Naive thymus-derived CD4-positive, alpha-beta T cell (primary cell): Measurements from ENCODE around the gene COPS4. TPM values are rescaled to one million over a fixed set of nuclear protein-coding genes. Genes with fewer than 3 reads are reported as not detected.
"Not testable (repeated sequence)": the region's sequence is repeated elsewhere in the genome, so short reads cannot be mapped to it uniquely, and the experiment has no call there.

Experiments used
- ATAC-seq: fragments of 150-1000 bp; cut with Tn5 transposase; 2 replicates; pipeline ENCODE4 v1.10.0; 2021; ENCODE audit warnings: mild to moderate bottlenecking, moderate library complexity
- CTCF ChIA-PET: fragments of 350-600 bp; sonication (Branson Sonifier 250); formaldehyde crosslinking; loops from one replicate; lab custom pipeline; 2021; ENCODE audit warnings: antibody characterized with exemption; lab: Charles Lee
- POLR2A ChIA-PET: fragments of 350-600 bp; sonication (Branson Sonifier 250); formaldehyde crosslinking; loops from one replicate; lab custom pipeline; 2021; ENCODE audit warnings: antibody characterized with exemption, inconsistent platforms; lab: Charles Lee
- DNase-seq, 9 donors: peaks; one replicate each; pipeline versions ENCODE4 v3.0.0 to v3.0.0-alpha.2; 2020 to 2022; ENCODE audit warnings: mixed read lengths in 1 of 9
- H3K27ac ChIP-seq: one replicate; pipeline ENCODE4 v1.7.0; 2013; ENCODE audit warnings: mild to moderate bottlenecking, low read depth, low read length, moderate library complexity
- H3K27me3 ChIP-seq, 2 donors: one replicate each; pipeline ENCODE4 v1.7.0; 2013; ENCODE audit warnings: low read length in 2 of 2, mild to moderate bottlenecking in 2 of 2, moderate library complexity in 2 of 2; ENCODE audit not compliant: control insufficient read depth in 2 of 2, insufficient read depth in 2 of 2
- H3K36me3 ChIP-seq, 3 experiments: 1 replicate in 2 of 3; 2 replicates in 1 of 3; pipeline ENCODE4 v1.7.0; 2013; ENCODE audit warnings: low read length in 3 of 3, mild to moderate bottlenecking in 3 of 3, moderate library complexity in 1 of 3; ENCODE audit not compliant: insufficient read depth in 3 of 3, control insufficient read depth in 2 of 3
- H3K4me1 ChIP-seq, 2 donors: one replicate each; pipeline ENCODE4 v1.7.0; 2013; ENCODE audit warnings: low read length in 2 of 2, mild to moderate bottlenecking in 2 of 2, moderate library complexity in 1 of 2; ENCODE audit not compliant: control insufficient read depth in 2 of 2, insufficient read depth in 2 of 2
- H3K4me3 ChIP-seq: 2 replicates; pipeline ENCODE4 v1.7.0; 2013; ENCODE audit warnings: mild to moderate bottlenecking, low read length
- H3K9me3 ChIP-seq, 3 experiments: 1 replicate in 2 of 3; 2 replicates in 1 of 3; pipeline ENCODE4 v1.7.0; 2013; ENCODE audit warnings: low read length in 3 of 3; ENCODE audit not compliant: control insufficient read depth in 2 of 3
- H3K27ac Mint-ChIP-seq, 9 donors: one replicate each; pipeline ENCODE4 v1.8.0; 2020 to 2022; ENCODE audit warnings: mixed read lengths in 9 of 9, mild to moderate bottlenecking in 8 of 9, moderate library complexity in 5 of 9, inconsistent platforms in 2 of 9
- H3K27me3 Mint-ChIP-seq, 5 donors: one replicate each; pipeline ENCODE4 v1.8.0; 2021 to 2022; ENCODE audit warnings: mixed read lengths in 5 of 5, mild to moderate bottlenecking in 1 of 5
- H3K36me3 Mint-ChIP-seq, 5 donors: one replicate each; pipeline ENCODE4 v1.8.0; 2020 to 2022; ENCODE audit warnings: mixed read lengths in 5 of 5, mild to moderate bottlenecking in 3 of 5, inconsistent platforms in 1 of 5
- H3K4me1 Mint-ChIP-seq, 7 donors: one replicate each; pipeline ENCODE4 v1.8.0; 2020 to 2022; ENCODE audit warnings: mixed read lengths in 7 of 7, mild to moderate bottlenecking in 3 of 7, inconsistent platforms in 1 of 7
- H3K4me3 Mint-ChIP-seq, 10 donors: one replicate each; pipeline ENCODE4 v1.8.0; 2020 to 2022; ENCODE audit warnings: mild to moderate bottlenecking in 10 of 10, mixed read lengths in 10 of 10, moderate library complexity in 6 of 10, inconsistent platforms in 2 of 10
- H3K9me3 Mint-ChIP-seq, 11 donors: one replicate each; pipeline ENCODE4 v1.8.0; 2020 to 2022; ENCODE audit warnings: mixed read lengths in 11 of 11, mild to moderate bottlenecking in 4 of 11, inconsistent platforms in 1 of 11, moderate library complexity in 1 of 11
- intact Hi-C, 2 donors: fragments of 100-400 bp; cut with micrococcal nuclease; formaldehyde crosslinking; loops; one replicate each; pipeline ENCODE4 v1.15.1; 2023
- polyA plus RNA-seq, 2 donors: library from polyadenylated mRNA; unstranded; fragments of 300-500 nt; fragmentation: Illumina TruSeq; gene quantifications; one replicate each; pipeline ENCODE4 v1.2.3, GENCODE V29; 2021
- total RNA-seq, 6 experiments: library from RNA in 5 of 6; stranded (reverse) in 5 of 6; gene quantifications; 1 replicate in 5 of 6; 2 replicates in 1 of 6; pipeline ENCODE4 v1.2.3 and lab custom pipeline; 2021 to 2026

Gene COPS4
- total and polyA plus RNA-seq, 7 experiments from 2014 or later = 23.5 to 59.7 (median 27.9) TPM

DNA sequence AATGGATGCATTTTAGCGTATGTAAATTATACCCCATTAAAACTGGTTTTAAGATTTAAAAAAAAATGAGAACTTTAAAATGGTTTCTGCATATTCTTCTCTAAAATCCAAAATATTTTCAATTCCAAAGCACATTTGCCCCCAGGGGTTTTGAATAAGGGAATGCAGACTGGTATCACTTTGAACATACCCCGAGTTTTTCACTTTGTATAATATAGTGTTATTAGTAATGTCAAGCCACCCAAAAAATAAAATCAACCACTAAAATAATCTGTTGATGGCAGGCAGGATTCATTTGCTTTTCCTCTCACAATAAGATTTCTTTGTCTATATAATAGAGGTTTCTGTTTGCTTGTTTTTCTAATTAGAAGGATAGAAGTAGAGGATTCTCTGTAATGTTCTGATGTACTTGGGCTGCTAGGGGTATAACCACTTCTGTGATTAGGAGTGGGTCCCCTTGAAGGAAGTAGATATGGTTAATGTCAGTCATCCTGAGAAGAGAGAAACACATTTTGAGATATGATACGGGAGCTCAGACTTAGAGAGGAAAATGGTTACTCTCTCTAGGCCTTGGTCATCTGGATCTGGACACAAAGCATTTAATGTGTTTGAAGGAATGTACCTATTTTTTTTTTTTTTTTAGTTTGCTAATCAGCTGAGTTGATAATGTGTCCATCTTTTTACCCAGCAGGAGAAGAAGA, 15.0 kb upstream of the COPS4 start:
- POLR2A ChIA-PET = no interaction called here

GRCh38 chr4:83022724-83023450, 12.1 kb upstream of the COPS4 start:
- H3K27ac Mint-ChIP-seq = no peak overlapping the region
- Histone ChIP-seq H3K9me3 (no peaks in the 10 kb centered on the region), H3K36me3 (no peaks in the 10 kb centered on the region), H3K4me1 (no peaks in the 10 kb centered on the region), H3K4me3 (no peak overlapping the region), H3K27me3 (no peaks in the 10 kb centered on the region), H3K27ac (no peak overlapping the region)
- ChIA-PET POLR2A (interaction anchor here (1.1 kb wide), 1 partner anchor 8 kb away, joined by 3 read pairs; no protein-coding TSS in a partner anchor), CTCF (no interaction called here)
- DNase-seq (no peak), ATAC-seq (peak; percentile 53)
- H3K9me3 Mint-ChIP-seq = peaks cover 0 to 20% (median 6%) of the 10 kb centered on the region in 11 donors
- no peak overlapping the region for H3K4me3 Mint-ChIP-seq
- H3K36me3 Mint-ChIP-seq = peaks cover 0 to 5% (median 0%) of the 10 kb centered on the region in 5 donors
- H3K27me3 Mint-ChIP-seq = peaks cover 0 to 19% (median 3%) of the 10 kb centered on the region in 5 donors
- H3K4me1 Mint-ChIP-seq = peaks cover 0 to 6% (median 4%) of the 10 kb centered on the region in 7 donors
- intact Hi-C loops = no loop called here

More for the DNA sequence above, 15.0 kb upstream of the COPS4 start:
- Histone ChIP-seq H3K27ac (no peak overlapping the region), H3K36me3 (no peaks in the 10 kb centered on the region), H3K27me3 (no peaks in the 10 kb centered on the region), H3K4me1 (no peaks in the 10 kb centered on the region), H3K9me3 (no peaks in the 10 kb centered on the region), H3K4me3 (no peak overlapping the region)
- Mint-ChIP-seq H3K9me3 (peaks cover 0 to 7% (median 2%) of the 10 kb centered on the region in 11 donors), H3K36me3 (peaks cover 0 to under 1% (median 0%) of the 10 kb centered on the region in 5 donors), H3K27ac (peak overlapping the region in 1 of 9 donors; percentile 56), H3K27me3 (peaks cover 0 to 6% (median 0%) of the 10 kb centered on the region in 5 donors), H3K4me1 (peaks cover 0 to 6% (median 4%) of the 10 kb centered on the region in 7 donors), H3K4me3 (no peak overlapping the region)
- intact Hi-C loops = loop anchor here in 1 of 2 donors (10.0 kb wide), 1 partner anchor 1525 kb away; no protein-coding TSS in a partner anchor
- ATAC-seq (no peak), DNase-seq (no peak)
- CTCF ChIA-PET = interaction anchor here (0.7 kb wide), 1 partner anchor 215 kb away, joined by 5 read pairs; no protein-coding TSS in a partner anchor

- Mint-ChIP-seq H3K9me3 (peaks cover 0 to 20% (median 6%) of the 10 kb centered on the region in 11 donors), H3K27me3 (peaks cover 0 to 23% (median 3%) of the 10 kb centered on the region in 5 donors)
- H3K27ac Mint-ChIP-seq, H3K4me3 Mint-ChIP-seq, H3K4me1 ChIP-seq, H3K27me3 ChIP-seq, H3K27ac ChIP-seq, ATAC-seq, H3K4me1 Mint-ChIP-seq, H3K36me3 Mint-ChIP-seq, H3K36me3 ChIP-seq, POLR2A ChIA-PET, H3K4me3 ChIP-seq, H3K9me3 ChIP-seq, DNase-seq, CTCF ChIA-PET, intact Hi-C loops: not testable (repeated sequence)
Observed at GRCh38 chr4:83023599-83023998, 11.4 kb upstream of the COPS4 start.

GRCh38 chr4:83024233-83024632, 10.8 kb upstream of the COPS4 start:
- H3K4me1 ChIP-seq = no peaks in the 10 kb centered on the region
- no peak overlapping the region for H3K27ac ChIP-seq
- H3K36me3 ChIP-seq = no peaks in the 10 kb centered on the region
- Mint-ChIP-seq H3K27ac (no peak overlapping the region), H3K27me3 (peaks cover 0 to 27% (median 3%) of the 10 kb centered on the region in 5 donors), H3K9me3 (peaks cover 0 to 20% (median 6%) of the 10 kb centered on the region in 11 donors), H3K36me3 (peaks cover 0 to 5% (median 0%) of the 10 kb centered on the region in 5 donors), H3K4me1 (peaks cover 0 to 9% (median 4%) of the 10 kb centered on the region in 7 donors), H3K4me3 (no peak overlapping the region)
- ChIA-PET CTCF (no interaction called here), POLR2A (no interaction called here)
- H3K9me3 ChIP-seq = no peaks in the 10 kb centered on the region
- no peak for DNase-seq
- no peaks in the 10 kb centered on the region for H3K27me3 ChIP-seq
- intact Hi-C loops = no loop called here
- no peak overlapping the region for H3K4me3 ChIP-seq
- ATAC-seq = no peak

DNA sequence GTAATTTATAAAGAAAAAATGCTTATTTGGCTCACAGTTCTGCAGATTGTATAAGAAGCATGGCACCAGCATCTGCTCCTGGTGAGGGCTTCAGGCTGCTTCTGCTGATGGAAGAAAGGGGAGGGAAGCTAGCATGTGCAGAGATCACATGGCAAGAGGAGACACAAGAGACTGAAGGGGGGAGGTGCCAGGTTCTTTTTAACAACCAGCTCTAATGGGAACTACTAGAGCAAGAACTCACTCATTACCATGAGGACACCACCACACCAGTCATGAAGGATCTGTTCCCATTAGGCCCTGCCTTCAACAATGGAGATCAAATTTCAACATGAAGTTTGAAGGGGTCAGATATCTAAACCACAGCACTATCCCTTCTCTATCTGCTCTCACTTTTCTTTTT, 9.4 kb upstream of the COPS4 start:
- Mint-ChIP-seq H3K27me3 (peaks cover 0 to 32% (median 3%) of the 10 kb centered on the region in 5 donors), H3K36me3 (peaks cover 0 to 5% (median 0%) of the 10 kb centered on the region in 5 donors), H3K27ac (no peak overlapping the region), H3K9me3 (peaks cover 0 to 20% (median 6%) of the 10 kb centered on the region in 11 donors), H3K4me3 (no peak overlapping the region), H3K4me1 (peaks cover 0 to 3% (median 0%) of the 10 kb centered on the region in 7 donors)
- Histone ChIP-seq H3K27ac (no peak overlapping the region), H3K9me3 (no peaks in the 10 kb centered on the region), H3K27me3 (no peaks in the 10 kb centered on the region), H3K36me3 (no peaks in the 10 kb centered on the region), H3K4me1 (no peaks in the 10 kb centered on the region), H3K4me3 (no peak overlapping the region)
- DNase-seq (no peak), ATAC-seq (no peak)
- intact Hi-C loops = no loop called here
- POLR2A ChIA-PET = no interaction called here
- CTCF ChIA-PET = interaction anchor here (1.0 kb wide), 1 partner anchor 10 kb away, joined by 3 read pairs; the partner anchor contains the start of gene COPS4

DNA sequence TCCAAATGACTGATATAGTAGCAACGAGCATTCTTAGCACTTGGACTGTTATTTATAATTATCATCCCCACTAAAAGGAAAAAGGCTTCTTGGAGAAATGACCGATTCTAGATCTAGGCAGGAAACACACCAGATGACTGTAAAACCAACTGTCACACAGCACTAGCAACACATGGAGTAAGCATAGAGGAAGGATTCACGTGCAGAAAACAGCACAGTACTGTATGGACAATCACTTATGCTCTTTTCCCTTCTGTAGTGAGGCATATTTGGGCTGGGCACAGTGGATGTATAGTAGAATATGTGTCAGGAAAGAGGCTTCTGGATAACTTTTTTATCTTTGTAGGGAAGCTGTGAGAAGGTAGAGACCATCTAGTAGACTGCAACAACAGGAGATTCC, 6.0 kb upstream of the COPS4 start:
- H3K27ac ChIP-seq = no peak overlapping the region
- H3K36me3 ChIP-seq = no peaks in the 10 kb centered on the region
- ChIA-PET POLR2A (no interaction called here), CTCF (no interaction called here)
- no peaks in the 10 kb centered on the region for H3K9me3 ChIP-seq
- peaks cover 0 to 5% (median 0%) of the 10 kb centered on the region in 5 donors for H3K36me3 Mint-ChIP-seq
- ATAC-seq = no peak
- H3K27ac Mint-ChIP-seq = no peak overlapping the region
- no peak overlapping the region for H3K4me3 ChIP-seq
- intact Hi-C loops = no loop called here
- no peaks in the 10 kb centered on the region for H3K4me1 ChIP-seq
- peaks cover 0 to 20% (median 3%) of the 10 kb centered on the region in 11 donors for H3K9me3 Mint-ChIP-seq
- no peaks in the 10 kb centered on the region for H3K27me3 ChIP-seq
- peaks cover 0 to 26% (median 3%) of the 10 kb centered on the region in 5 donors for H3K27me3 Mint-ChIP-seq
- DNase-seq = no peak
- no peak overlapping the region for H3K4me3 Mint-ChIP-seq
- peaks cover 0 to 6% (median 0%) of the 10 kb centered on the region in 7 donors for H3K4me1 Mint-ChIP-seq
